ENCODE data around the gene DRD2.

- TF ChIP-seq CTCF (IDR thresholded peaks at IDR 0.05): no peak
- no peak for TF ChIP-seq POLR2A (IDR thresholded peaks at IDR 0.05)
These were observed 29.1 kb downstream of the DRD2 start for GRCh38 chr11:113446112-113446511.
